Diencephalon (tissue), 1 donor: ENCODE data around the gene SLC47A1. TPM values are rescaled to one million over a fixed set of nuclear protein-coding genes. Genes with fewer than 3 reads are reported as not detected.

ENCODE experiments used
- small RNA-seq: library from RNA; depleted of rRNA; stranded (forward); fragments of <200 nt; gene quantifications from one replicate; pipeline ENCODE3, GENCODE V24; 2014
- total RNA-seq: library from RNA; depleted of rRNA; stranded (reverse); fragments of >200 nt; gene quantifications from one replicate; pipeline ENCODE4 v1.2.3, GENCODE V29; 2014

The SLC47A1 gene
- total RNA-seq: 0.92 TPM

GRCh38 chr17:19533718-19534561 lies at the start of gene SLC47A1:
Gene SLC47A1 (plus strand): TSS chr17:19533854. CDS start chr17:19533940, 86 bp downstream.

Small RNA genes lying within 50 kb of the gene (small RNA-seq; reads per million reads assigned to genes)
- gene AC025627.2: not detected
- not detected for gene NMTRQ-TTG12-1

Other genes with a start within 250 kb of the SLC47A1 start
- gene B9D1, start 171.1 kb upstream of the SLC47A1 start, total RNA-seq: 33.9 TPM
- gene MAPK7, start 155.4 kb upstream of the SLC47A1 start, total RNA-seq: 14.1 TPM
- gene MFAP4, start 146.7 kb upstream of the SLC47A1 start, total RNA-seq: 0.92 TPM
- gene RNF112, start 122.6 kb upstream of the SLC47A1 start, total RNA-seq: 17.3 TPM
- gene ALDH3A2, start 114.9 kb downstream of the SLC47A1 start, total RNA-seq: 73.4 TPM
- 6.2 TPM for gene SLC47A2, start 182.7 kb downstream of the SLC47A1 start, total RNA-seq
- 0.46 TPM for gene ALDH3A1, start 214.4 kb downstream of the SLC47A1 start, total RNA-seq